ENCODE measurements around the gene TMEM256.

Gene TMEM256

GRCh38 chr17:7429722-7430121 is 25.8 kb upstream of the TMEM256 start:
- no peak for DNase-seq (ENCODE audit: low read depth)

GRCh38 chr17:7428557-7428956 is 24.7 kb upstream of the TMEM256 start, which contains the start of gene SPEM3:
SPEM3 (plus strand) TSS chr17:7428857; CDS start chr17:7428903, 46 bp downstream.
- no peak for DNase-seq (ENCODE audit: low read depth)

GRCh38 chr17:7427549-7427948 is 23.7 kb upstream of the TMEM256 start:
- DNase-seq (ENCODE audit: low read depth): no peak

- no peak for DNase-seq (ENCODE audit: low read depth)
Measured at GRCh38 chr17:7426896-7427489, 23.1 kb upstream of the TMEM256 start.

GRCh38 chr17:7426203-7426863 is 22.4 kb upstream of the TMEM256 start:
- DNase-seq (ENCODE audit: low read depth): no peak

- no peak for DNase-seq (ENCODE audit: low read depth)
Measured at GRCh38 chr17:7425756-7426155, 21.9 kb upstream of the TMEM256 start.

GRCh38 chr17:7425316-7425715 is 21.4 kb upstream of the TMEM256 start, which contains the start of gene SPEM2:
SPEM2 (plus strand) TSS chr17:7425616; CDS start chr17:7425689, 73 bp downstream.
- DNase-seq (ENCODE audit: low read depth): no peak

- no peak for DNase-seq (ENCODE audit: low read depth)
Measured at GRCh38 chr17:7423679-7424078, 19.8 kb upstream of the TMEM256 start.

GRCh38 chr17:7421186-7421585 is 17.3 kb upstream of the TMEM256 start:
- no peak for DNase-seq (ENCODE audit: low read depth)

GRCh38 chr17:7419819-7420610 is 16.1 kb upstream of the TMEM256 start, which contains the start of gene SPEM1:
SPEM1 (plus strand) TSS chr17:7420324; CDS start chr17:7420385, 61 bp downstream.
- DNase-seq (ENCODE audit: low read depth): no peak

- no peak for DNase-seq (ENCODE audit: low read depth)
Measured at GRCh38 chr17:7418472-7419152, 14.7 kb upstream of the TMEM256 start.

- no peak for DNase-seq (ENCODE audit: low read depth)
Measured at GRCh38 chr17:7417056-7417655, 13.3 kb upstream of the TMEM256 start.

- no peak for DNase-seq (ENCODE audit: low read depth)
Measured at GRCh38 chr17:7416323-7416722, 12.4 kb upstream of the TMEM256 start.

- no peak for DNase-seq (ENCODE audit: low read depth)
Measured at GRCh38 chr17:7415784-7416183, 11.9 kb upstream of the TMEM256 start.

GRCh38 chr17:7414837-7415236 is 10.9 kb upstream of the TMEM256 start:
- no peak for DNase-seq (ENCODE audit: low read depth)

- DNase-seq (ENCODE audit: low read depth): no peak
Measured at GRCh38 chr17:7413346-7413985, 9.6 kb upstream of the TMEM256 start.

- DNase-seq (ENCODE audit: low read depth): no peak
Measured at GRCh38 chr17:7411427-7411750, 7.5 kb upstream of the TMEM256 start.

- no peak for DNase-seq (ENCODE audit: low read depth)
Measured at GRCh38 chr17:7410634-7411426, 6.9 kb upstream of the TMEM256 start.

GRCh38 chr17:7409716-7410115 is 5.8 kb upstream of the TMEM256 start:
- no peak for DNase-seq (ENCODE audit: low read depth)

GRCh38 chr17:7408863-7409262 is 5.0 kb upstream of the TMEM256 start:
- DNase-seq (ENCODE audit: low read depth): no peak

GRCh38 chr17:7408252-7408727 is 4.4 kb upstream of the TMEM256 start:
- no peak for DNase-seq (ENCODE audit: low read depth)
